GM12878 (cell line): ENCODE measurements around the gene TRERF1. TPM values are rescaled to one million over a fixed set of nuclear protein-coding genes. Genes with fewer than 3 reads are reported as not detected.

ENCODE experiments used
- ATAC-seq: fragments of 200-7000 bp; cut with Tn5 transposase; 3 replicates; pipeline ENCODE4 v1.9.1; 2020; ENCODE audit warnings: mild to moderate bottlenecking, moderate library complexity
- BruUV-seq: library from RNA; stranded (reverse); fragments of 400-500 nt; replicated peaks from 2 replicates; lab custom pipeline; 2021; lab: Mats Ljungman, UMichigan
- CTCF ChIA-PET: fragments of 300-600 bp; sonication (Branson Sonifier 250); formaldehyde crosslinking; extraction: SDS; loops from one replicate; lab custom pipeline; 2021; ENCODE audit warnings: inconsistent platforms; lab: Yijun Ruan, JAX
- POLR2A ChIA-PET: fragments of 350-600 bp; formaldehyde crosslinking; extraction: SDS; loops from one replicate; lab custom pipeline; 2021; ENCODE audit warnings: inconsistent platforms; lab: Charles Lee
- RAD21 ChIA-PET: fragments of 300-600 bp; sonication (Branson Sonifier 250); formaldehyde crosslinking; loops from one replicate; lab custom pipeline; 2023; ENCODE audit warnings: antibody characterized with exemption; ENCODE audit not compliant: unreplicated experiment; lab: Charles Lee
- SMC1A ChIA-PET: fragments of 300-600 bp; sonication (Branson Sonifier 250); formaldehyde crosslinking; loops from one replicate; lab custom pipeline; 2023; ENCODE audit not compliant: unreplicated experiment, uncharacterized antibody; lab: Charles Lee
- DNase-seq: peaks from one replicate; pipeline ENCODE4 v3.0.0-alpha.2; 2011; ENCODE audit warnings: low read depth, low spot score
- FAIRE-seq: peaks from 3 replicates; lab custom pipeline; 2011; peaks lifted over from hg19 to GRCh38; lab: Jason Lieb, UNC
- H2AFZ ChIP-seq: 2 replicates; pipeline ENCODE4 v1.6.0; 2011; ENCODE audit warnings: low read depth, low read length, control low read depth; ENCODE audit not compliant: control insufficient read depth
- H3K27ac ChIP-seq: 2 replicates; pipeline ENCODE4 v1.5.1; 2011; ENCODE audit warnings: control low read depth; ENCODE audit not compliant: control insufficient read depth, insufficient read depth
- H3K27me3 ChIP-seq, 2 experiments: replicated peaks in 1 of 2; 2 replicates each; pipeline versions ENCODE4 v1.6.0 to v1.6.1; 2011; ENCODE audit warnings: low read length in 1 of 2; ENCODE audit not compliant: control insufficient read depth in 2 of 2, insufficient read depth in 2 of 2
- H3K36me3 ChIP-seq, 2 experiments: 2 replicates each; pipeline ENCODE4 v1.5.1; 2011; ENCODE audit warnings: low read length in 1 of 2; ENCODE audit not compliant: control insufficient read depth in 2 of 2, insufficient read depth in 2 of 2
- H3K4me1 ChIP-seq: 2 replicates; pipeline ENCODE4 v1.6.1; 2011; ENCODE audit warnings: mild to moderate bottlenecking, low read length, moderate library complexity, mixed read lengths; ENCODE audit not compliant: control insufficient read depth, insufficient read depth
- H3K4me2 ChIP-seq: 2 replicates; pipeline ENCODE4 v1.6.0; 2011; ENCODE audit warnings: control low read depth; ENCODE audit not compliant: control insufficient read depth, insufficient read depth
- H3K4me3 ChIP-seq: fragments of 200-600 bp; sonication (generic); 2 replicates; pipeline ENCODE4 v1.5.1; 2016
- H3K79me2 ChIP-seq: 2 replicates; pipeline ENCODE4 v1.6.0; 2011; ENCODE audit warnings: low read length; ENCODE audit not compliant: control insufficient read depth, insufficient read depth
- H3K9ac ChIP-seq: 2 replicates; pipeline ENCODE4 v1.8.0; 2011; ENCODE audit warnings: low read length, control low read depth, mixed read lengths; ENCODE audit not compliant: control insufficient read depth, insufficient read depth
- H3K9me3 ChIP-seq: replicated peaks from 3 replicates; pipeline ENCODE4 v1.5.1; 2011; ENCODE audit warnings: mild to moderate bottlenecking, low read length; ENCODE audit not compliant: control insufficient read depth, insufficient read depth
- H4K20me1 ChIP-seq: 2 replicates; pipeline ENCODE4 v1.6.0; 2011; ENCODE audit not compliant: control insufficient read depth, insufficient read depth
- EZH2 ChIP-seq: IDR thresholded peaks from 2 replicates; pipeline ENCODE4 v1.6.1; 2012; ENCODE audit warnings: low read depth, mild to moderate bottlenecking, control low read depth, inconsistent platforms, low read length, borderline replicate concordance; ENCODE audit not compliant: control insufficient read depth
- POLR2AphosphoS2 ChIP-seq: IDR thresholded peaks from 2 replicates; pipeline ENCODE4 v1.6.1; 2011; ENCODE audit warnings: low read depth, mild to moderate bottlenecking, low read length, improper control_type of control experiment, moderate library complexity
- SP1 ChIP-seq: IDR thresholded peaks from one replicate; pipeline ENCODE4 v1.6.1; 2011; ENCODE audit warnings: low read depth, low read length
- SREBF1 ChIP-seq: IDR thresholded peaks from 2 replicates; pipeline ENCODE4 v1.6.1; 2012; ENCODE audit warnings: mild to moderate bottlenecking, low read length
- YBX1 ChIP-seq: fragments of 450-650 bp; IDR thresholded peaks from 2 replicates; pipeline ENCODE4 v1.6.1; 2016; ENCODE audit warnings: antibody characterized with exemption
- ZNF217 ChIP-seq: fragments of 450-650 bp; IDR thresholded peaks from 2 replicates; pipeline ENCODE4 v1.6.1; 2017; ENCODE audit warnings: antibody characterized with exemption, mild to moderate bottlenecking
- WGBS: methylation state at CpG from one replicate; pipeline ENCODE4 v1.1.6; 2016; ENCODE audit warnings: low lambda C conversion rate; ENCODE audit not compliant: insufficient replicate concordance, insufficient coverage; ENCODE audit errors: missing lambda C conversion rate; 5-methylcytosine and 5-hydroxymethylcytosine counted together
- in situ Hi-C: fragments of 300-500 bp; cut with MboI; formaldehyde crosslinking; loops from 9 replicates; pipeline ENCODE4 v1.14.3; 2018; ENCODE audit warnings: mixed read lengths
- intact Hi-C: fragments of 100-400 bp; cut with micrococcal nuclease; formaldehyde crosslinking; loops from one replicate; pipeline ENCODE4 v1.14.2; 2022; ENCODE audit not compliant: unreplicated experiment
- polyA plus RNA-seq, 11 experiments: library from polyadenylated mRNA; depleted of rRNA in 4 of 11; unstranded in 6 of 11; stranded (reverse) in 5 of 11; fragments of >200 nt; fragmentation: Nextera tagmentation in 4 of 11; fragmentation: Illumina TruSeq in 1 of 11; extraction: Ambion mirVana in 4 of 11; extraction: Trizol in 1 of 11; gene quantifications; 1 replicate in 1 of 11; 2 replicates in 10 of 11; pipeline versions ENCODE4 v1.2.1 to v1.2.3, GENCODE V29; 2011 to 2016; ENCODE audit warnings: inconsistent platforms in 2 of 11, missing spikeins in 2 of 11, low read depth in 1 of 11
- total RNA-seq, 4 experiments: library from RNA; depleted of rRNA in 3 of 4; stranded (reverse); fragments of >200 nt in 3 of 4; fragmentation: Illumina TruSeq in 1 of 4; extraction: Trizol in 1 of 4; gene quantifications; 2 replicates each; pipeline versions ENCODE4 v1.2.1 to v1.2.3, GENCODE V29; 2013 to 2021
- TF ChIP-seq, protein P1 (sequence below): fragments of 450-650 bp; IDR thresholded peaks from 2 replicates; pipeline ENCODE4 v1.6.1; 2016; ENCODE audit warnings: mild to moderate bottlenecking
- TF ChIP-seq, protein P2 (sequence below): IDR thresholded peaks from 2 replicates; pipeline ENCODE4 v1.6.1; 2012; ENCODE audit warnings: low read length, inconsistent platforms

TRERF1 gene
- total and polyA plus RNA-seq, 10 of the 15 experiments (the other 5 are each of a cell fraction or from before 2014, with no cell fraction given): 2.2 to 19.4 (median 7.2) TPM

DNA sequence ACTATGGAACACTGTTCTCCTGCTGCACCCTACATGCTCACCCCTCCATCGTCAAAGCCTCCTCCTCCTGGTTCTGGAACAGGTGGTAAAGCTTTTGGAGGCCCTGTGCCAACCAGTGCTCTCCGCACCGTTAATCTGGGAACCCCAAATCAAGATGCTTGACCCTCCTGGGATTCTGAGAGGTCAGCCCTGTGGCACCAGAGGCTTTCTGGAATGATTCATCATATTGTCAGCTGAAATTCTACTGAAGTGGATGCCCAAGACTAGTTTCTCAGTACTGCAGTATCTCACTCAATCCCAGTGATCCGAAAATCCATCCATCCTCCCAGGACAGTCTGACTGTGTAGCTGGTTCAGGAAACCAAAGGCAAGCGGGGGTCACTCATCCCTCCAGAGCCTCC is 92.7 kb downstream of the TRERF1 start:
- Histone ChIP-seq H3K9me3 (no peaks in the 10 kb centered on the region; the same call in 2 of the 3 replicates), H3K79me2 (peaks cover under 1% of the 10 kb centered on the region; the same call in 1 of the 2 replicates), H3K27ac (no peak overlapping the region), H3K4me2 (no peak overlapping the region), H3K27me3 (no peaks in the 10 kb centered on the region), H3K36me3 (0 out of 4 replicates have a peak, but pooled peaks cover 0 to 3% of the 10 kb centered on the region in 2 experiments), H3K9ac (no peak overlapping the region), H4K20me1 (no peaks in the 10 kb centered on the region; the same call in 1 of the 2 replicates), H3K4me1 (no peaks in the 10 kb centered on the region), H3K4me3 (no peak overlapping the region), H2AFZ (no peak overlapping the region)
- ChIA-PET RAD21 (interaction anchor here (1.2 kb wide), 1 partner anchor 9 kb away, joined by 3 read pairs; no protein-coding TSS in a partner anchor), POLR2A (no interaction called here), CTCF (no interaction called here), SMC1A (interaction anchor here (0.7 to 1.1 kb wide), 5 partner anchors 9 to 173 kb away, joined by 3 read pairs; no protein-coding TSS in a partner anchor)
- ATAC-seq (no peak), DNase-seq (no peak), FAIRE-seq (no peak)
- in situ Hi-C loops (no loop called here), intact Hi-C loops (no loop called here)
- WGBS: 69% methylated on average over 5 of the region's 5 CpGs
- BruUV-seq: no TSS peak
- TF ChIP-seq, protein P1, sequence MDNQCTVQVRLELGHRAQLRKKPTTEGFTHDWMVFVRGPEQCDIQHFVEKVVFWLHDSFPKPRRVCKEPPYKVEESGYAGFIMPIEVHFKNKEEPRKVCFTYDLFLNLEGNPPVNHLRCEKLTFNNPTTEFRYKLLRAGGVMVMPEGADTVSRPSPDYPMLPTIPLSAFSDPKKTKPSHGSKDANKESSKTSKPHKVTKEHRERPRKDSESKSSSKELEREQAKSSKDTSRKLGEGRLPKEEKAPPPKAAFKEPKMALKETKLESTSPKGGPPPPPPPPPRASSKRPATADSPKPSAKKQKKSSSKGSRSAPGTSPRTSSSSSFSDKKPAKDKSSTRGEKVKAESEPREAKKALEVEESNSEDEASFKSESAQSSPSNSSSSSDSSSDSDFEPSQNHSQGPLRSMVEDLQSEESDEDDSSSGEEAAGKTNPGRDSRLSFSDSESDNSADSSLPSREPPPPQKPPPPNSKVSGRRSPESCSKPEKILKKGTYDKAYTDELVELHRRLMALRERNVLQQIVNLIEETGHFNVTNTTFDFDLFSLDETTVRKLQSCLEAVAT: no peak
- TF ChIP-seq YBX1: no peak
- TF ChIP-seq, protein P2, sequence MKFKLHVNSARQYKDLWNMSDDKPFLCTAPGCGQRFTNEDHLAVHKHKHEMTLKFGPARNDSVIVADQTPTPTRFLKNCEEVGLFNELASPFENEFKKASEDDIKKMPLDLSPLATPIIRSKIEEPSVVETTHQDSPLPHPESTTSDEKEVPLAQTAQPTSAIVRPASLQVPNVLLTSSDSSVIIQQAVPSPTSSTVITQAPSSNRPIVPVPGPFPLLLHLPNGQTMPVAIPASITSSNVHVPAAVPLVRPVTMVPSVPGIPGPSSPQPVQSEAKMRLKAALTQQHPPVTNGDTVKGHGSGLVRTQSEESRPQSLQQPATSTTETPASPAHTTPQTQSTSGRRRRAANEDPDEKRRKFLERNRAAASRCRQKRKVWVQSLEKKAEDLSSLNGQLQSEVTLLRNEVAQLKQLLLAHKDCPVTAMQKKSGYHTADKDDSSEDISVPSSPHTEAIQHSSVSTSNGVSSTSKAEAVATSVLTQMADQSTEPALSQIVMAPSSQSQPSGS: no peak
- TF ChIP-seq ZNF217: no peak
- TF ChIP-seq SREBF1: no peak
- TF ChIP-seq SP1: no peak
- TF ChIP-seq POLR2AphosphoS2: no peak
- TF ChIP-seq EZH2: no peak
